Smooth muscle cell (in vitro differentiated cells): ENCODE measurements around the gene HOXA6. TPM values are rescaled to one million over a fixed set of nuclear protein-coding genes. Genes with fewer than 3 reads are reported as not detected.

Experiments
- DNase-seq: peaks from one replicate; lab custom pipeline; 2025; ENCODE audit not compliant: unreplicated experiment; lab: John Stamatoyannopoulos, UW
- H2AFZ ChIP-seq: fragments of 200-600 bp; sonication (generic); 2 replicates; pipeline ENCODE4 v1.6.0; 2016; ENCODE audit warnings: antibody characterized with exemption, low read depth, mild to moderate bottlenecking
- H3F3A ChIP-seq: fragments of 200-600 bp; sonication (generic); 2 replicates; pipeline ENCODE4 v1.6.0; 2017; ENCODE audit warnings: antibody characterized with exemption, low read depth
- H3K27ac ChIP-seq: fragments of 200-600 bp; sonication (generic); 2 replicates; pipeline ENCODE4 v1.5.1; 2016; ENCODE audit warnings: low read depth, mild to moderate bottlenecking
- H3K27me3 ChIP-seq: fragments of 200-600 bp; sonication (generic); 2 replicates; pipeline ENCODE4 v1.6.1; 2016; ENCODE audit warnings: low read depth, mild to moderate bottlenecking
- H3K36me3 ChIP-seq: fragments of 200-600 bp; sonication (generic); 2 replicates; pipeline ENCODE4 v1.5.1; 2016; ENCODE audit warnings: low read depth
- H3K4me1 ChIP-seq: fragments of 200-600 bp; sonication (generic); 2 replicates; pipeline ENCODE4 v1.5.1; 2016; ENCODE audit warnings: low read depth
- H3K4me2 ChIP-seq: fragments of 200-600 bp; sonication (generic); 2 replicates; pipeline ENCODE4 v1.6.0; 2016; ENCODE audit warnings: mild to moderate bottlenecking
- H3K4me3 ChIP-seq: fragments of 200-600 bp; sonication (generic); 2 replicates; pipeline ENCODE4 v1.5.1; 2016; ENCODE audit warnings: mild to moderate bottlenecking
- H3K79me2 ChIP-seq: fragments of 200-600 bp; sonication (generic); 2 replicates; pipeline ENCODE4 v1.6.0; 2016; ENCODE audit warnings: low read depth, mild to moderate bottlenecking
- H3K9ac ChIP-seq: fragments of 200-600 bp; sonication (generic); 2 replicates; pipeline ENCODE4 v1.6.0; 2016; ENCODE audit warnings: low read depth
- H3K9me3 ChIP-seq: fragments of 200-600 bp; sonication (generic); replicated peaks from 2 replicates; pipeline ENCODE4 v1.5.1; 2016; ENCODE audit warnings: low read depth
- H4K20me1 ChIP-seq: fragments of 200-600 bp; sonication (generic); 2 replicates; pipeline ENCODE4 v1.6.0; 2016; ENCODE audit warnings: low read depth
- CTCF ChIP-seq: fragments of 200-600 bp; sonication (generic); IDR thresholded peaks from 2 replicates; pipeline ENCODE4 v1.5.1; 2017; ENCODE audit warnings: borderline replicate concordance, mild to moderate bottlenecking, antibody characterized with exemption; ENCODE audit not compliant: insufficient read depth, poor library complexity, severe bottlenecking
- WGBS: methylation state at CpG from one replicate; pipeline ENCODE4 v1.1.7; 2016; ENCODE audit warnings: low lambda C conversion rate; 5-methylcytosine and 5-hydroxymethylcytosine counted together
- polyA plus RNA-seq: library from polyadenylated mRNA; unstranded; fragments of >200 nt; fragmentation: Nextera tagmentation; extraction: Ambion mirVana; gene quantifications from 2 replicates; pipeline ENCODE4 v1.2.1, GENCODE V29; 2016
- total RNA-seq: library from RNA; depleted of rRNA; stranded (reverse); fragments of >200 nt; gene quantifications from 2 replicates; pipeline ENCODE4 v1.2.3, GENCODE V29; 2014

Gene HOXA6
- total and polyA plus RNA-seq, 2 experiments from 2014 or later = 0.56 to 0.58 TPM

- Histone ChIP-seq H3K36me3 (no peaks in the 10 kb centered on the region), H3K27me3 (peaks cover 100% of the 10 kb centered on the region), H3K27ac (no peak overlapping the region), H3K9ac (no peak overlapping the region), H3K79me2 (no peaks in the 10 kb centered on the region), H2AFZ (no peak overlapping the region), H3K4me2 (no peak overlapping the region), H3F3A (no peaks in the 10 kb centered on the region), H4K20me1 (no peaks in the 10 kb centered on the region), H3K4me3 (no peak overlapping the region), H3K4me1 (peaks cover 7% of the 10 kb centered on the region), H3K9me3 (no peaks in the 10 kb centered on the region)
- DNase-seq = no peak
- WGBS = 25% methylated on average over 18 of the region's 18 CpGs
- TF ChIP-seq CTCF = no peak
Measured at GRCh38 chr7:27133409-27134231, 14.0 kb downstream of the HOXA6 start.

GRCh38 chr7:27132978-27133377 lies 14.6 kb downstream of the HOXA6 start:
- no peak overlapping the region for H3K27ac ChIP-seq
- no peak overlapping the region for H3K9ac ChIP-seq
- H3K4me1 ChIP-seq = peaks cover 7% of the 10 kb centered on the region

GRCh38 chr7:27132214-27132613 lies 15.4 kb downstream of the HOXA6 start:
- WGBS = 46% methylated on average over 2 of the region's 2 CpGs
- H3K4me3 ChIP-seq = no peak overlapping the region
- no peaks in the 10 kb centered on the region for H3K9me3 ChIP-seq
- H3K79me2 ChIP-seq = no peaks in the 10 kb centered on the region
- DNase-seq = no peak
- no peak overlapping the region for H3K9ac ChIP-seq
- H3K27ac ChIP-seq = no peak overlapping the region
- H3K27me3 ChIP-seq = peaks cover 100% of the 10 kb centered on the region
- no peaks in the 10 kb centered on the region for H4K20me1 ChIP-seq
- H3K4me2 ChIP-seq = no peak overlapping the region
- no peaks in the 10 kb centered on the region for H3K36me3 ChIP-seq
- H2AFZ ChIP-seq = no peak overlapping the region
- no peak for TF ChIP-seq CTCF
- peaks cover 7% of the 10 kb centered on the region for H3K4me1 ChIP-seq
- no peaks in the 10 kb centered on the region for H3F3A ChIP-seq

More at GRCh38 chr7:27132978-27133377, 14.6 kb downstream of the HOXA6 start:
- Histone ChIP-seq H3K9me3 (no peaks in the 10 kb centered on the region), H4K20me1 (no peaks in the 10 kb centered on the region), H3K36me3 (no peaks in the 10 kb centered on the region), H3K79me2 (no peaks in the 10 kb centered on the region), H2AFZ (no peak overlapping the region), H3F3A (no peaks in the 10 kb centered on the region), H3K27me3 (peaks cover 100% of the 10 kb centered on the region), H3K4me3 (no peak overlapping the region), H3K4me2 (no peak overlapping the region)
- 25% methylated on average over 6 of the region's 6 CpGs for WGBS
- TF ChIP-seq CTCF = no peak
- DNase-seq = no peak
